ENCODE data around the gene RAB21.

DNA sequence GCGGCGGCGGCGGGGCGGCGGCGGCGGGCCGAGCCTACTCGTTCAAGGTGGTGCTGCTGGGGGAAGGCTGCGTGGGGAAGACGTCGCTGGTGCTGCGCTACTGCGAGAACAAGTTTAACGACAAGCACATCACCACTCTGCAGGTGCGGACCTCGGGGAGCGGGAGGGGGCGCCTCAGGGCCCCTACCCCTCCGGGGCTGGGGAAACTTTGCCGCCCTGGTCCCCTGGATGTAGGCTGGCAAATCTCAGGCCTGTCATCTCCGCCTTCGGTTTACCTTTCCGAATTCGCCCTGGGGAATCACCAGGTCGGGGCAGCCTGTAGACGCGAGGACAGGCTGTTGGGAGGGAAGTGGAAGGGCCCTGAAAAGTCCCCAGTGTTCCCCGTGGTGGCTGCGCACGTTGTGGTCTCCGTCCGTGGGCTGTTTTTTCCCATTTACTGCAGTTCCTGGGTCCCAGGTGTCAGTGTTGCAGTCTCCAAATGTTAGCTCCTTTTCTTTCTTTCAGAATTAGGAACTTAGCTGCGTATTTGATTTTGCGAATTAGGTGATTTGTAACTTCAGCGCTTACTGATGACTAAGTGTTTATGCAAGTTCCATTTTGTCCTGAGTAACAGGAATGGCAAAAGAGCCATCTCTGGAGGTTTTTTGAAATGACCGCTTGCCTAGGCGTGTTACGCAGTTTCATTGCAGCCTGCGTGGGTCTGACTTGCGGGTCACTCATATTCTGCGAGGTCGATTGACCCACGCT is 656 bp downstream of the RAB21 start:
- TF ChIP-seq, protein P1, sequence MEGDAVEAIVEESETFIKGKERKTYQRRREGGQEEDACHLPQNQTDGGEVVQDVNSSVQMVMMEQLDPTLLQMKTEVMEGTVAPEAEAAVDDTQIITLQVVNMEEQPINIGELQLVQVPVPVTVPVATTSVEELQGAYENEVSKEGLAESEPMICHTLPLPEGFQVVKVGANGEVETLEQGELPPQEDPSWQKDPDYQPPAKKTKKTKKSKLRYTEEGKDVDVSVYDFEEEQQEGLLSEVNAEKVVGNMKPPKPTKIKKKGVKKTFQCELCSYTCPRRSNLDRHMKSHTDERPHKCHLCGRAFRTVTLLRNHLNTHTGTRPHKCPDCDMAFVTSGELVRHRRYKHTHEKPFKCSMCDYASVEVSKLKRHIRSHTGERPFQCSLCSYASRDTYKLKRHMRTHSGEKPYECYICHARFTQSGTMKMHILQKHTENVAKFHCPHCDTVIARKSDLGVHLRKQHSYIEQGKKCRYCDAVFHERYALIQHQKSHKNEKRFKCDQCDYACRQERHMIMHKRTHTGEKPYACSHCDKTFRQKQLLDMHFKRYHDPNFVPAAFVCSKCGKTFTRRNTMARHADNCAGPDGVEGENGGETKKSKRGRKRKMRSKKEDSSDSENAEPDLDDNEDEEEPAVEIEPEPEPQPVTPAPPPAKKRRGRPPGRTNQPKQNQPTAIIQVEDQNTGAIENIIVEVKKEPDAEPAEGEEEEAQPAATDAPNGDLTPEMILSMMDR (IDR thresholded peaks at IDR 0.05; ENCODE audit: insufficient read depth, low read length, poor library complexity, severe bottlenecking), result no peak
- no peak for TF ChIP-seq EZH2phosphoT487 (conservative IDR thresholded peaks at IDR 0.05; ENCODE audit: low read length)
